Upper lobe of right lung (tissue), 1 donor: Measurements from ENCODE around the gene NEDD4L. TPM values are rescaled to one million over a fixed set of nuclear protein-coding genes. Genes with fewer than 3 reads are reported as not detected.

ENCODE experiments used
- ATAC-seq: fragments of 200-7000 bp; cut with Tn5 transposase; one replicate; pipeline ENCODE4 v1.9.1; 2020; ENCODE audit warnings: mild to moderate bottlenecking, moderate library complexity
- DNase-seq: peaks from one replicate; pipeline ENCODE4 v3.0.0-alpha.2; 2020
- H3K27ac ChIP-seq: fragments of 200-600 bp; one replicate; pipeline ENCODE4 v1.8.0; 2022
- H3K27me3 ChIP-seq: fragments of 200-600 bp; one replicate; pipeline ENCODE4 v1.8.0; 2022; ENCODE audit warnings: mild to moderate bottlenecking
- H3K36me3 ChIP-seq: fragments of 200-600 bp; one replicate; pipeline ENCODE4 v1.8.0; 2022
- H3K4me1 ChIP-seq: fragments of 200-600 bp; one replicate; pipeline ENCODE4 v1.8.0; 2022
- H3K4me3 ChIP-seq: fragments of 200-600 bp; one replicate; pipeline ENCODE4 v1.8.0; 2022; ENCODE audit warnings: mild to moderate bottlenecking
- H3K9me3 ChIP-seq: fragments of 200-600 bp; one replicate; pipeline ENCODE4 v1.8.0; 2022
- intact Hi-C: fragments of 100-400 bp; cut with DNase I; formaldehyde crosslinking; loops from one replicate; pipeline ENCODE4 v1.11.0; 2022
- total RNA-seq: library from RNA; stranded (reverse); fragmentation: NEBNext Ultra II Directional; extraction: Animal tissue kit (Norgen Biotek cat#: 25700); gene quantifications from one replicate; pipeline ENCODE4 v1.2.1, GENCODE V29; 2021
- TF ChIP-seq, protein P1 (sequence below): fragments of 200-600 bp; IDR thresholded peaks from one replicate; pipeline ENCODE4 v1.8.0; 2022; ENCODE audit warnings: antibody characterized with exemption
- donor health status: DM: no; HTN: yes; CAD: no; lungs with severe emphysema.

Gene NEDD4L
- total RNA-seq, 1 donor from 2014 or later: 192 TPM

- no peaks in the 10 kb centered on the region for H3K36me3 ChIP-seq
- no peak overlapping the region for H3K27ac ChIP-seq
- H3K4me3 ChIP-seq: no peak overlapping the region
- intact Hi-C loops: no loop called here
- H3K9me3 ChIP-seq: no peaks in the 10 kb centered on the region
- H3K4me1 ChIP-seq: peaks cover 3% of the 10 kb centered on the region
- ATAC-seq: no peak
- TF ChIP-seq, protein P1, sequence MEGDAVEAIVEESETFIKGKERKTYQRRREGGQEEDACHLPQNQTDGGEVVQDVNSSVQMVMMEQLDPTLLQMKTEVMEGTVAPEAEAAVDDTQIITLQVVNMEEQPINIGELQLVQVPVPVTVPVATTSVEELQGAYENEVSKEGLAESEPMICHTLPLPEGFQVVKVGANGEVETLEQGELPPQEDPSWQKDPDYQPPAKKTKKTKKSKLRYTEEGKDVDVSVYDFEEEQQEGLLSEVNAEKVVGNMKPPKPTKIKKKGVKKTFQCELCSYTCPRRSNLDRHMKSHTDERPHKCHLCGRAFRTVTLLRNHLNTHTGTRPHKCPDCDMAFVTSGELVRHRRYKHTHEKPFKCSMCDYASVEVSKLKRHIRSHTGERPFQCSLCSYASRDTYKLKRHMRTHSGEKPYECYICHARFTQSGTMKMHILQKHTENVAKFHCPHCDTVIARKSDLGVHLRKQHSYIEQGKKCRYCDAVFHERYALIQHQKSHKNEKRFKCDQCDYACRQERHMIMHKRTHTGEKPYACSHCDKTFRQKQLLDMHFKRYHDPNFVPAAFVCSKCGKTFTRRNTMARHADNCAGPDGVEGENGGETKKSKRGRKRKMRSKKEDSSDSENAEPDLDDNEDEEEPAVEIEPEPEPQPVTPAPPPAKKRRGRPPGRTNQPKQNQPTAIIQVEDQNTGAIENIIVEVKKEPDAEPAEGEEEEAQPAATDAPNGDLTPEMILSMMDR: no peak
- DNase-seq: no peak
- H3K27me3 ChIP-seq: no peaks in the 10 kb centered on the region
Measured at GRCh38 chr18:58177896-58178470, 134.0 kb downstream of the NEDD4L start.

- Histone ChIP-seq H3K36me3 (no peaks in the 10 kb centered on the region), H3K27me3 (no peaks in the 10 kb centered on the region), H3K27ac (no peak overlapping the region), H3K4me3 (no peak overlapping the region), H3K9me3 (no peaks in the 10 kb centered on the region), H3K4me1 (peaks cover 5% of the 10 kb centered on the region)
- ATAC-seq (no peak), DNase-seq (no peak)
- intact Hi-C loops: no loop called here
- TF ChIP-seq, protein P1: no peak
Measured at GRCh38 chr18:58178511-58178910, 134.5 kb downstream of the NEDD4L start.

DNA sequence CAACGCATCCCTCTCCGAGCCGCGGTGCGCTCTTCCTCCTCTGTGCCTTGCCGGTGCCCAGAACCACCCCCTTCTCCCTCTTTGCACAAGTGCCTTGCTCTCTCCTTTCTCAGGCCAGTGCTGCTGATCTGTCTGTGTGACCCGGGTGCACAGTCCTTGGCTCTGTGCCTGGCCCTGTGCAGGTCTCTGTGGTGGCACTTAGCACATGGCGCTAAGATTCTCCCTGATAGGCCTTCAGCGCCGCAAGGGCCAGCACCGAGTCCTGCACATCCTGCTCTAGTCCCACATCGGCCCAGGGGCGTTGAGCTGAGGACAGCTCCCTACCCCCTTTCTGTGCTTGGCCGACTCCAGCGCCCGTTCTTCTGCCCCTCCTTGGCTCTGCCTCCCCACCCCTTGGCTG is 136.1 kb downstream of the NEDD4L start:
- H3K4me1 ChIP-seq: peaks cover 6% of the 10 kb centered on the region
- DNase-seq (no peak), ATAC-seq (no peak)
- intact Hi-C loops: no loop called here
- H3K36me3 ChIP-seq: no peaks in the 10 kb centered on the region
- no peak overlapping the region for H3K27ac ChIP-seq
- no peaks in the 10 kb centered on the region for H3K27me3 ChIP-seq
- H3K4me3 ChIP-seq: no peak overlapping the region
- H3K9me3 ChIP-seq: no peaks in the 10 kb centered on the region
- TF ChIP-seq, protein P1: no peak

GRCh38 chr18:58180738-58181353 is 136.8 kb downstream of the NEDD4L start:
- H3K9me3 ChIP-seq: no peaks in the 10 kb centered on the region
- H3K27me3 ChIP-seq: no peaks in the 10 kb centered on the region
- TF ChIP-seq, protein P1: peak; percentile 88
- no peak overlapping the region for H3K4me3 ChIP-seq
- no peak for DNase-seq
- no peak overlapping the region for H3K27ac ChIP-seq
- peak; percentile 51 for ATAC-seq
- H3K36me3 ChIP-seq: no peaks in the 10 kb centered on the region
- H3K4me1 ChIP-seq: peaks cover 6% of the 10 kb centered on the region
- intact Hi-C loops: no loop called here

- no peaks in the 10 kb centered on the region for H3K36me3 ChIP-seq
- H3K27me3 ChIP-seq: no peaks in the 10 kb centered on the region
- intact Hi-C loops: no loop called here
- ATAC-seq (no peak), DNase-seq (no peak)
- TF ChIP-seq, protein P1: no peak
- no peak overlapping the region for H3K27ac ChIP-seq
- no peaks in the 10 kb centered on the region for H3K9me3 ChIP-seq
- H3K4me3 ChIP-seq: no peak overlapping the region
- peaks cover 13% of the 10 kb centered on the region for H3K4me1 ChIP-seq
Measured at GRCh38 chr18:58181988-58182387, 138.0 kb downstream of the NEDD4L start.
